ENCODE data around the gene SMCO2.

SMCO2 gene

DNA sequence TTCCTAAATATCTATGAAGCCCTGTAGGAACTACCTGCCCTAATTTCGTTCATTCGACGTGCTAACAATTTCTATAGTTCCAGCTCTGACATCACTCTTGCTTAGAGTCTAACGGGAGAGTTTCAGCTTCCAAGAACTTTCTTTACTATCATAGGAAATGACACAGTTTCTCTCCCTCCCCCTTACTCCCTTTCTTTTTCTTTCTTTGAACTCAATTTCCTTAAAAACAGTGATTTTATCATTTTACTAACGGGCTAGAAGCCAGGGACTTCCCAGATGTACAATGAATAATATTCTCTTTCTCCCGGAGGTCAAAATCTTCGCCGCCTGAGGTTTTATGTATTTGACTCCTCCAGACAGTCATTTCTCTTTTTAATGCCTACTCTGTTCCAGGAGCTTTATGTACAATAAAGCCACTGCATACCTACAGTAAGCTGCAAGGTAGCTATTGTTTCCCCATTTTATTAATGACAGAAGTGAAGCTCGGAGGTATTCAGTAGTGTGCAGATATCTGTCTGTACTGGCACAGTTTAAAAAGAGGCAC is 15.7 kb downstream of the SMCO2 start:
- H3K4me3 ChIP-seq (ENCODE audit: low read depth, low read length) = no peak overlapping the region
- no peak for DNase-seq (ENCODE audit: low read depth)
- TF ChIP-seq, protein P1, sequence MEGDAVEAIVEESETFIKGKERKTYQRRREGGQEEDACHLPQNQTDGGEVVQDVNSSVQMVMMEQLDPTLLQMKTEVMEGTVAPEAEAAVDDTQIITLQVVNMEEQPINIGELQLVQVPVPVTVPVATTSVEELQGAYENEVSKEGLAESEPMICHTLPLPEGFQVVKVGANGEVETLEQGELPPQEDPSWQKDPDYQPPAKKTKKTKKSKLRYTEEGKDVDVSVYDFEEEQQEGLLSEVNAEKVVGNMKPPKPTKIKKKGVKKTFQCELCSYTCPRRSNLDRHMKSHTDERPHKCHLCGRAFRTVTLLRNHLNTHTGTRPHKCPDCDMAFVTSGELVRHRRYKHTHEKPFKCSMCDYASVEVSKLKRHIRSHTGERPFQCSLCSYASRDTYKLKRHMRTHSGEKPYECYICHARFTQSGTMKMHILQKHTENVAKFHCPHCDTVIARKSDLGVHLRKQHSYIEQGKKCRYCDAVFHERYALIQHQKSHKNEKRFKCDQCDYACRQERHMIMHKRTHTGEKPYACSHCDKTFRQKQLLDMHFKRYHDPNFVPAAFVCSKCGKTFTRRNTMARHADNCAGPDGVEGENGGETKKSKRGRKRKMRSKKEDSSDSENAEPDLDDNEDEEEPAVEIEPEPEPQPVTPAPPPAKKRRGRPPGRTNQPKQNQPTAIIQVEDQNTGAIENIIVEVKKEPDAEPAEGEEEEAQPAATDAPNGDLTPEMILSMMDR (IDR thresholded peaks at IDR 0.05; ENCODE audit: low read depth, low read length, missing control alignments) = no peak

DNA sequence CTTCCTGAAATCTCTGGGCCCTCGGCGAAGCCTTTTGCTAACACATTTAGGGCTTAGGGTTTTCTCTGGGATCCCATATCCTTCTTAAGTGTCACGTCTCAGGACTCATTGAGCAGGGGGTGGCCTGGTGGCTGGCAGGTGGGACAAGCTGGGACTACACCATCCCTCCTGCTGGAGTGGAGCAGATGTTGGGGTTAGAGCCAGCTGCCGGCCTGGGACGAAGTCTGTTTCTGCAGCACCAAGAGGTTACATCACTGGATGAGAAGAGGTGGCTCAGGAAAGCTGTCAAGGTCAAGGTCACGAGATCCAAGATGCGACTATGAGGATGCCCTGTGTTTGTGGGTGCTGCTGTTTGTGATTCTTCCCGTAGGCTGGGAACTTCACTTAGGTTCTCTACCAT is 16.3 kb downstream of the SMCO2 start:
- DNase-seq (ENCODE audit: low read depth) = no peak
- TF ChIP-seq, protein P1 (IDR thresholded peaks at IDR 0.05; ENCODE audit: low read depth, low read length, missing control alignments) = no peak
- H3K4me3 ChIP-seq (ENCODE audit: low read depth, low read length) = no peak overlapping the region

DNA sequence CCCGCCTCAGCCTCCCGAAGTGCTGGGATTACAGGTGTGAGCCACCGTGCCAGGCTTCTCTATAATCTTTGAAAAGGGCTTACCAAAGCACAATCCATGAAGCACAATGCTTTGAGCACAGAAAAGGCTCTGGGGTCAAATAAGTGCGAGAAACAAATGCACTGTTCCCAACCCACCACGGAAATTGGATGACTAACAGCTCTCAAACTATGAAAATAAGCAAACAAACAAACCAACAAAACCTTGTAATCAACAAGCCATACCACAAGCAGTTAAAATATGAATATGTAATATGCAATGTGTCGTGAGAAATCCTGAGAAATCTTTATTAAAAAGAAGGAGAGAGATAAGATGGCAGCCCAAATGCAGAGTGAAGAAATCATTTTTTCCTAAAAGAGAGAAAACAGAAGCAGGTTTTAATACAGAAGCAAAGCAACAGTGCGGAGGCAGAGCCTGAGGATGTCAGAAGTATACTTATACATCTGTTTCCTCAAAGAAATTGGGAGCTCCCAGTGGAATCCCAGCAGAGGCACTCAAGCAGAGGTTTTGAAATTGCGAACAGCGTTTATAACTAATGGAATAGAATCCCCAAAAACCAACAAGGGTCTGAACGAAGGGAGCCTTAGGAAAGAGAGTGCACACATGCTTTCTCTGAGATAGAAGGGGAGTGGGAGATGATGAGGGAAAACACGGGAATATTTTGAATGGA is 17.1 kb downstream of the SMCO2 start:
- H3K4me3 ChIP-seq (ENCODE audit: low read depth, low read length) = no peak overlapping the region
- TF ChIP-seq, protein P1 (IDR thresholded peaks at IDR 0.05; ENCODE audit: low read depth, low read length, missing control alignments) = no peak
- no peak for DNase-seq (ENCODE audit: low read depth)

DNA sequence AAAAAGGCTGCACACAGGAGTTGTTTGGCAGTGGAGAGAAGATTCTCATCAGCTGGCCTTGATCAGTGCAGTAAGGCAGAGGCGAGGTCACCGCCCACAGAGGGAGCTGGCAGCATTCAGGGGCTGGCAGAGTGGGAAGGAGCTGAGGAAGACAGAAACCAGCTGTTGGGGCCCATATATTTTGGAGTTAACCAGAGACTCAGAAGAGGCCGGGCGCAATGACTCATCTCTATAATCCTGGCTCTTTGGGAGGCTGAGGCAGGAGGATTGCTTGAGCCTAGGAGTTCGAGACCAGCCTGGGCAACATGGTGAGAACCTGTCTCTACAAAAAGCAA is 17.7 kb downstream of the SMCO2 start:
- H3K4me3 ChIP-seq (ENCODE audit: low read depth, low read length) = no peak overlapping the region
- TF ChIP-seq, protein P1 (IDR thresholded peaks at IDR 0.05; ENCODE audit: low read depth, low read length, missing control alignments) = no peak
- no peak for DNase-seq (ENCODE audit: low read depth)

DNA sequence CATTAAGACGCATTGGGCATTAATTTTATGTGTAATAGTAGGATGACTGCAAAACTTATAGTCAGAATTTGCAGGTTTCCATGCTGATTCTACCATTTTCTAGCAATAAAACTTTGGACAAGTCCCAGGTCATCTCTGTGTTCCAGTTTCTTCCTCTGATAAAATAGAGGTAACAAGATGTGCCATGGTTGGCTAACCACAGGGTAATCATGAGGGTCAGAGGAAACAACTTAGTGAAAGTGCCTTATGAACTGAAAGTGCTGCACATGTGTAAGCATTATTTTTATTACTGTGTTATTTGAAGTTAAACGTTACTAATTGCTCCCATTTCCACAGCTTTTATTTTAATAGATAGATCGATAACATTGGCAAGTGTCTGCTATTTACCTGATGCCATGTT is 21.1 kb downstream of the SMCO2 start:
- TF ChIP-seq, protein P1 (IDR thresholded peaks at IDR 0.05; ENCODE audit: low read depth, low read length, missing control alignments) = no peak
- no peak for DNase-seq (ENCODE audit: low read depth)
- H3K4me3 ChIP-seq (ENCODE audit: low read depth, low read length) = no peak overlapping the region

DNA sequence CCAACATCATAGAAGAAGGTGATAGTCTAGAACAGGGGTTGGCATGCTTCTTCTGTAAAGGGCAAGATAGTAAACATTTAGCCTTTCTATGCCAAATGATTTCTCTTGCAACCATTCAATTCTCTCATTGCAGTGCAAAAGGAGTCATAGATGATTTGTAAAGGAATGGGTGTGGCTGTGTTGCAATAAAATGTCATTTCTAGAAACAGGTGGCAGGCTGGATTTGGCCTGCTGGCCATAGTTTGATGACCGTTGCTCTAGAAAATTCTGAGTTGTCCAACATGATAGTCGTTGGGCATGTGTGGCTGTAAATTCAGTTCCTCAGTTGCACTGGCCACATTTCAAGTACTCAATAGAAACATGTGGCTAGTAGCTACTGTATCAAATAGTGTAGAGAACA is 21.7 kb downstream of the SMCO2 start:
- no peak overlapping the region for H3K4me3 ChIP-seq (ENCODE audit: low read depth, low read length)
- no peak for DNase-seq (ENCODE audit: low read depth)
- TF ChIP-seq, protein P1 (IDR thresholded peaks at IDR 0.05; ENCODE audit: low read depth, low read length, missing control alignments) = no peak

DNA sequence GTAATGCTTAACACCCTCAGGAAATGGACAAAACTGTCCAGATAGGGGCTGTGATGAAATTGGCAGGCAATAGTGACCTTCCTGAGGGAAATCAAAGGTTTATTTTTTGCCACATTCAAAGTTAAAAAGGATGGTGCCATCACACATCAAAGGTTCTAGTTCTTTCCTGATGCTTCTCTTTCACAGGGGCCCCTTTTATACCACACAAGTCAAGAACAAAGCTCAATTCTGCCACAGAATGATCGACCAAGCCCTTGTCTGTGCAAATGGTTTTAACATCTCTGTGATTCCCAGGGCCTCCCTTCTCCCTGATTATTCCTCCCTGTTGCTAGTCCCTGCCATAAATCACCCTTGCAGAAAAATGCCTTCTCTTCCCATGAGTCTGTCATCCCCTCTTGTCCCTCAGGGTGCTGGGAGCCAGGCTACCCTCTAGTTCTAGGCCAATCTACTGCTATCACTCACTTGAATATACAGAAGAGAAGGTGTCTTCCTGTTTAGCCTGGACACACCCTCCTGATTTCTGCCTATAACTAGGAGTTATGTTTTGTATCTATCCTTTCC is 22.7 kb downstream of the SMCO2 start:
- no peak overlapping the region for H3K4me3 ChIP-seq (ENCODE audit: low read depth, low read length)
- TF ChIP-seq, protein P1 (IDR thresholded peaks at IDR 0.05; ENCODE audit: low read depth, low read length, missing control alignments) = no peak
- no peak for DNase-seq (ENCODE audit: low read depth)

All from GM12864 (cell line).